Astrocyte of the spinal cord (primary cell): Measurements from ENCODE around the gene CSTPP1.

Experiments used
- DNase-seq: peaks from one replicate; pipeline ENCODE4 v3.0.0; 2011; ENCODE audit warnings: low read depth, low spot score
- H3K4me3 ChIP-seq: 2 replicates; pipeline ENCODE4 v1.5.1; 2011; ENCODE audit warnings: low read depth, mild to moderate bottlenecking, low read length, moderate library complexity
- in situ Hi-C: cut with HindIII; loops from 2 replicates; pipeline ENCODE4 v1.10.0; 2017; ENCODE audit warnings: low sequenced_read_pairs
- TF ChIP-seq, protein P1 (sequence below): IDR thresholded peaks from 2 replicates; pipeline ENCODE4 v1.5.1; 2012; ENCODE audit warnings: low read depth, mild to moderate bottlenecking, low read length, inconsistent platforms

CSTPP1 gene, protein sequence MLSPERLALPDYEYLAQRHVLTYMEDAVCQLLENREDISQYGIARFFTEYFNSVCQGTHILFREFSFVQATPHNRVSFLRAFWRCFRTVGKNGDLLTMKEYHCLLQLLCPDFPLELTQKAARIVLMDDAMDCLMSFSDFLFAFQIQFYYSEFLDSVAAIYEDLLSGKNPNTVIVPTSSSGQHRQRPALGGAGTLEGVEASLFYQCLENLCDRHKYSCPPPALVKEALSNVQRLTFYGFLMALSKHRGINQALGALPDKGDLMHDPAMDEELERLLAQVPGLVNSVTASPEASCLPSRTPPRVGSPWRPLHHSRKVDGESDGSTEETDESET

DNA sequence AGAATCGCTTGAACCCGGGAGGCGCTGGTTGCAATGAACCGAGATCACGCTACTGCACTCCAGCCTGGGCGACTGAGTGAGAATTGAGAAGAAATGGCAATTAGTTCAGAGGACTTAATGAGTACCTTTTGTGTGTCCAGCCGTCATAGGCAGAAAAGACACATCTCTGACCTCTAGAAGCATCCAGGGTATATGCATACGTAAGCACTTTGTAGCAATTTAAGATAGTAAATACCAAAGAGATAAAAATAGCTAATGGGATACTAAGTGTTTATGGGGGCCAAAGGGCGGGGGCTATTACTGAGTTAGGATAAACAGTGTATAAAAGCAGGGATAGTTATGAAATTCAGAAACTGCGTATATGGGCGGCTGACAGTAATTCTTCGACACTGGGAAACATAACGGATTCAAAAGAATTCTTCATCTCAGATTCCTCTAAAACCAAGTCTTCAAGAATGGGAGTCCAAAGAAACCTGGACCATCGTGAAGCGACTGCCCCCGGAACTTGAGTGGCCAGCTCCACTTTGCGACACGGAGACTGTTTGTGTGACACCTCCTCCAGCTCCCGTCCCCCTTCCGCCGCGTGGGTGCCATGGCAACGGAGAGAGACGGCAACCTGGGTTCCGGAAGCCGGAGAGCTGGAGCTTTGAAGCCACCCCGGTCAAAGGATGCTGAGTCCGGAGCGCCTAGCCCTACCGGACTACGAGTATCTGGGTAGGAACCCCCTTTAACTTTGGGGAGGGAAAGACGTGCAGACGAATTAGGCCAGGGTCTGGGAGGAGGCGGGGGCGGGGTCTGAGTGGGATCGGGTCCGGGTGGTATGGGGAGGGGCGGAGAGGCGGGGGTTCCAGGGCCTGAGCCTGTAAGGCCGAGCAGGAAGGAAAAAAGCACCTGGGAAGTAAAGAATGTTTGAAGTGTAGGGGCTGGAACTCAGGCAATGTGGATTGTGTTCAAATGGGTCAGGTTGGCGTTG lies at the start of gene CSTPP1:
TSS of gene CSTPP1 (plus strand) at position 624 of the 973 bp plus-strand sequence. CDS start at position 669, 45 bp downstream.
- DNase-seq, result peak; percentile 91
- TF ChIP-seq, protein P1, sequence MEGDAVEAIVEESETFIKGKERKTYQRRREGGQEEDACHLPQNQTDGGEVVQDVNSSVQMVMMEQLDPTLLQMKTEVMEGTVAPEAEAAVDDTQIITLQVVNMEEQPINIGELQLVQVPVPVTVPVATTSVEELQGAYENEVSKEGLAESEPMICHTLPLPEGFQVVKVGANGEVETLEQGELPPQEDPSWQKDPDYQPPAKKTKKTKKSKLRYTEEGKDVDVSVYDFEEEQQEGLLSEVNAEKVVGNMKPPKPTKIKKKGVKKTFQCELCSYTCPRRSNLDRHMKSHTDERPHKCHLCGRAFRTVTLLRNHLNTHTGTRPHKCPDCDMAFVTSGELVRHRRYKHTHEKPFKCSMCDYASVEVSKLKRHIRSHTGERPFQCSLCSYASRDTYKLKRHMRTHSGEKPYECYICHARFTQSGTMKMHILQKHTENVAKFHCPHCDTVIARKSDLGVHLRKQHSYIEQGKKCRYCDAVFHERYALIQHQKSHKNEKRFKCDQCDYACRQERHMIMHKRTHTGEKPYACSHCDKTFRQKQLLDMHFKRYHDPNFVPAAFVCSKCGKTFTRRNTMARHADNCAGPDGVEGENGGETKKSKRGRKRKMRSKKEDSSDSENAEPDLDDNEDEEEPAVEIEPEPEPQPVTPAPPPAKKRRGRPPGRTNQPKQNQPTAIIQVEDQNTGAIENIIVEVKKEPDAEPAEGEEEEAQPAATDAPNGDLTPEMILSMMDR, result no peak
- in situ Hi-C loops, result no loop called here
- peak within 1 kb of the TSS; percentile 67 for H3K4me3 ChIP-seq

DNA sequence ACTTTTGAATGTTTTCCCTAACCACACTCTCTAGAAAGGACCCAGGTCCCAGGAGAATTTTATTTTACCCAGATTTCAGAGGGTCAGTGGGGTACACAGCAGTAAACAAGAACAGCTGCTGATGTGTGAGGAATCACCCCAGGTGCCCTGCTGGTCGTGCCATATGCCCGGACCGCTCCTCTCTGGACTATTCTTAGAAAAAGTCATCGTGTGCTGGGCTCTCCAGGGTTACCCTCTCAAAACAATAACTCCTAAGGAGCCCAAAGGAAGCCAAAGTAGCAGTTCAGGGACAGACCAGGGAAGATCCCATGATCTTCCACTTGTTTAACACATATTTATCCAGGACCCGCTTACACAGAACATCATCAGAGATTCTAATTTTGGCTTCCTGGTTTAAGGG lies 47.9 kb upstream of the CSTPP1 start:
- DNase-seq, result no peak
- H3K4me3 ChIP-seq, result no peak overlapping the region
- TF ChIP-seq, protein P1, result no peak
- in situ Hi-C loops, result no loop called here

DNA sequence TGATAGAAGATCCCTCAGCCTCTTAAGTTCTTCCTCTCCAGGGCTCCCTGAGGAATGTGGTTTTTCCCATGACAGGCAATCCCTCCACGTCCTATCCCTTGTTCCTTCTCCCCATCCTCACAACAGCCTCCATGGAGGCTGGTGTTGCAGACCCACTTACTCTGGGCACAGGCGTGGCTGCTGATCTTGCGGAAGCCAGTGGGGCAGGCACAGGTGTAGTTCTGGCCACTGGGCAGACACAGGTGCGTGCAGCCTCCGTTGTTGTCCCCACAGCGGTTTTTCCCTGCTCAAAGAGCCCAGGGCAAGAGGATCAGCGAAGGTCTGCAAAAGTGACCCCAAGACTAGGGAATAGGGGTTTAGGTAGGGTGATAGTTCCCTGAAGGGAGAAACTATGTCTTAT lies 47.3 kb upstream of the CSTPP1 start:
- TF ChIP-seq, protein P1, result no peak
- in situ Hi-C loops, result no loop called here
- no peak for DNase-seq
- no peak overlapping the region for H3K4me3 ChIP-seq

DNA sequence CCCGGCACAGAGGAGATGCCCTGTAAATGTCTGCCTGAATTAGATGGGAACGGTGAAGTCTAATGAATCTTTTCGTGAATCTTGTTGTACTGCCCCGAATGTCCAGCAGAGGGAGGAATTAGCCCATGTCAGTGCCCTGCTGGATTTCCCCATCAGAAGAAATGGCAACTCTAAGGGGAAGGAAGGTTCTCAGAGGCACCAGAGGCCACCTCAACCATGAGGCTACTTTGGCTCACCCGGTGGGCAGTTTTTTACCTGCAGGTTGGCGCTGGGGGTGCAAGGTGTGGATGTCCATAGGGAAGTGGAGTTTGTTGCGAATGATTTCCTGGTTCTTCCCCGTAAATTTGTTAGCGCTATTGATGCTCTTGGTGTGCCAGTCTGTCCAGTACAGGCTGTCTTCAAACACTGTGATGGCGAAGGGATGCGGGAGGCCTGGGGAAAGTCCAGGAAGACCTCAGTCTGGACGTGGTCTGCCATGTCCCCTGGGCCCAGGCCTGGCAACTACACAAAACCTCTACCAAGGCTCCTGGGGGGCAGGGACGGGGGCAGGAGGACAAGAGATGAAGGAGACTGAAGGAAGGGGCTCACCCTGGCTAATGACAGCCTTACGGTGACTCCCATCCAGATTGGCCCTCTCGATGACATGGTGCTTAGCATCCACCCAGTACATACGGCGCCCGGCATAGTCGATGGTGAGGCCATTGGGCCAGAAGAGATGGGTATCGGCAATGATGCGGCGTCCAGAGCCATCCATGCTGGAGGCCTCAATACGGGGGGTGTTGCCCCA lies 46.7 kb upstream of the CSTPP1 start:
- peak; percentile 70 for DNase-seq
- TF ChIP-seq, protein P1, result peak; percentile 82
- no peak overlapping the region for H3K4me3 ChIP-seq
- in situ Hi-C loops, result no loop called here

DNA sequence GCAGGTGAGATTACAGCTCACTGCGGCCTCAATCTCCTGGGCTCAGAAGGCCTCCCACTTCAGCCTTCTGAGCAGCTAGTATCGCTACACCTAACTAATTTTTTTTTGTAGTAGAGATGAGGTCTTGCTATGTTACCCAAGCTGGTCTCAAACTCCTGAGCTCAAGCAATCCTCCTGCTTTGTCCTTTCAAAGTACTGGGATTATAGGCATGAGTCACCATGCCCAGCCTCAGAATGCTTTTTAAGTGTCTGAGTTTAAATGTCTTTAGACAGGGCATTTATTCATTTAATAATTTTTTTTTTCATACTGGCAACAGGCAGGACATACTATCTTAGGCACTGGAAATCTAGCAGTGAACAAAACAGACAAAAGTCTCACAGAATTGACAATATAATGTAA lies 45.9 kb upstream of the CSTPP1 start:
- TF ChIP-seq, protein P1, result no peak
- no peak overlapping the region for H3K4me3 ChIP-seq
- in situ Hi-C loops, result no loop called here
- DNase-seq, result peak; percentile 29

DNA sequence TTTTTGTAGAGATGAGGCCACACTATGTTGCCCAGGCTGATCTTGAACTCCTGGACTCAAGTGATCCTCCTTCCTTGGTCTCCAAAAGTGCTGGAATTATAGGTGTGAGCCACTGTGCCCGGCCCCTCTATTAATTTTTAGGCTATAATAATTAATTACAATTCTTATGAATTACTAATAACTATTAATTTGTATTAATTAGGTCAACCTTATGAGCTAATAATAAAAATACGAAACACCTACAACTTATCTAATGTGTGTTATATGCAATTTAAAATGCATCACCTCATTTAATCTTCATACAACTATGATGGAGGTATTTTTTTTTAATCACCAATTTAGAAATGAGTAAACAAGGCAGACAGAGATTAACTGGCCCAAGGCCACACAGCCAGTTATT lies 44.5 kb upstream of the CSTPP1 start:
- in situ Hi-C loops, result no loop called here
- DNase-seq, result no peak
- TF ChIP-seq, protein P1, result no peak
- H3K4me3 ChIP-seq, result no peak overlapping the region
